OCI-LY3 (cell line): ENCODE measurements around the gene CPS1.

ENCODE experiments used
- CTCF ChIP-seq: fragments of 200-600, 300-600 bp; sonication (generic); IDR thresholded peaks from 2 replicates; pipeline ENCODE4 v1.5.1; 2014; ENCODE audit warnings: antibody characterized with exemption, low read length, low read depth
- EZH2phosphoT487 ChIP-seq: fragments of 200-600 bp; shearing (Covaris generic); IDR thresholded peaks from 2 replicates; pipeline ENCODE4 v1.6.1; 2018; ENCODE audit warnings: antibody characterized with exemption, mixed run types, low read depth

GRCh38 chr2:210647151-210647550 lies 90.8 kb downstream of the CPS1 start:
- TF ChIP-seq CTCF (no peak), EZH2phosphoT487 (no peak)
